Fibroblast of pulmonary artery (primary cell): ENCODE data around the gene HOXA9.
A peak's percentile ranks its signal among the peaks of the same experiment; 100 is the strongest.

Source experiments
- DNase-seq: peaks from one replicate; pipeline ENCODE4 v3.0.0-alpha.2; 2010; ENCODE audit warnings: low read depth
- H3K4me3 ChIP-seq: replicated peaks from 2 replicates; pipeline ENCODE4 v1.5.1; 2011; ENCODE audit warnings: low read depth, mild to moderate bottlenecking, control low read depth, low read length, moderate library complexity
- TF ChIP-seq, protein P1 (sequence below): IDR thresholded peaks from 2 replicates; pipeline ENCODE4 v1.5.1; 2011; ENCODE audit warnings: mild to moderate bottlenecking, control low read depth, low read length, inconsistent platforms; ENCODE audit errors: missing control alignments

HOXA9 gene

DNA sequence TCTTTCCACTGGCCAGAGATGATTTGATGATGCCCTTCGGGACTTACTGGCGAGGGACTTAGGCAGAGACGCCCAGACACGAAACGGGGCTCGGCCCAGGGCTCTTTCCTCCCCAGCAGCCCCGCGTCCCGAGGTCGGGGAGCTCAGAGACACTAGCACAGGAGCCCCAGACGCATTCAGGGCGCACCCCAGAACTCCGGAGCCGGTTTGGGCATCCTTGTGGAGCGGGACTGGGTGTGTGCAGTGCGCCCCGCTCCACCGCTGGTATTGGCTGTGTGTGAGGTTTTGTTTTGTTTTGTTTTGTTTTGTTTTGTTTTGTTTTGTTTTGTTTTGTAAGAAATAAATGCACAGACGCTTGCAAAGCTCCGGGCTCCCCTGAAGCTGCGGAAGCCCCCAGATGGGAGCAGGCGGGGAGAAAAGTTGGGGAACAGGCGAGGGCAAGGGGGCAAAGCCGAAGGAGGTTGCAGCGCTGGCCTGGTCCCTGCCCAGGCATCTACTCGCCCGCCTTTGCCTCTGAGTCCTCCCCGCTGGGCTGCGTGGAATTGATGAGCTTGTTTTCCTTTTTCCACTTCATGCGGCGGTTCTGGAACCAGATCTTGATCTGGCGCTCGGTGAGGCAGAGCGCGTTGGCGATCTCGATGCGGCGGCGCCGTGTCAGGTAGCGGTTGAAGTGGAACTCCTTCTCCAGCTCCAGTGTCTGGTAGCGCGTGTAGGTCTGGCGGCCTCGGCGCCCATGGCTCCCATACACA lies 20.0 kb downstream of the HOXA9 start:
- TF ChIP-seq, protein P1, sequence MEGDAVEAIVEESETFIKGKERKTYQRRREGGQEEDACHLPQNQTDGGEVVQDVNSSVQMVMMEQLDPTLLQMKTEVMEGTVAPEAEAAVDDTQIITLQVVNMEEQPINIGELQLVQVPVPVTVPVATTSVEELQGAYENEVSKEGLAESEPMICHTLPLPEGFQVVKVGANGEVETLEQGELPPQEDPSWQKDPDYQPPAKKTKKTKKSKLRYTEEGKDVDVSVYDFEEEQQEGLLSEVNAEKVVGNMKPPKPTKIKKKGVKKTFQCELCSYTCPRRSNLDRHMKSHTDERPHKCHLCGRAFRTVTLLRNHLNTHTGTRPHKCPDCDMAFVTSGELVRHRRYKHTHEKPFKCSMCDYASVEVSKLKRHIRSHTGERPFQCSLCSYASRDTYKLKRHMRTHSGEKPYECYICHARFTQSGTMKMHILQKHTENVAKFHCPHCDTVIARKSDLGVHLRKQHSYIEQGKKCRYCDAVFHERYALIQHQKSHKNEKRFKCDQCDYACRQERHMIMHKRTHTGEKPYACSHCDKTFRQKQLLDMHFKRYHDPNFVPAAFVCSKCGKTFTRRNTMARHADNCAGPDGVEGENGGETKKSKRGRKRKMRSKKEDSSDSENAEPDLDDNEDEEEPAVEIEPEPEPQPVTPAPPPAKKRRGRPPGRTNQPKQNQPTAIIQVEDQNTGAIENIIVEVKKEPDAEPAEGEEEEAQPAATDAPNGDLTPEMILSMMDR = no peak
- no peak overlapping the region for H3K4me3 ChIP-seq
- DNase-seq = no peak

DNA sequence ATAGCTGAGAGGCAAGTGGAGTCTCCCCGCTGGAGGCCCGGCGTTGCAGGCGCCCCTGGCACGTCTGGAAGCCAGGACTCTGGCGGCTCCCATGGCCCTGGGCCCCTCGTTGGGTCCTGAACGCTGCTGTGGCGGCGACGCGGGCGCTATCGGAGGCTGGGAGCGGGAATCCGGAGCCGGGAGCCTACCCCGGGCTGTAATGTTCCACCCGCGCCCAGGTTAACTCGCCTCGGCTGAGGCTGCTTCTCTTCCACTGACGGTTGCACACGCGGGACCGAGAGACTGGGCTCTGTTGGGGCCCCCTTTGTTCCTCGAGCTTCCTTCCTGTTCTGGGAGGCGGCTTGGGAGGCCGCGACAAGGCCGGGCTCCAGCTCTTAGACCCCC lies 20.6 kb downstream of the HOXA9 start:
- H3K4me3 ChIP-seq = no peak overlapping the region
- TF ChIP-seq, protein P1 = no peak
- DNase-seq = no peak

DNA sequence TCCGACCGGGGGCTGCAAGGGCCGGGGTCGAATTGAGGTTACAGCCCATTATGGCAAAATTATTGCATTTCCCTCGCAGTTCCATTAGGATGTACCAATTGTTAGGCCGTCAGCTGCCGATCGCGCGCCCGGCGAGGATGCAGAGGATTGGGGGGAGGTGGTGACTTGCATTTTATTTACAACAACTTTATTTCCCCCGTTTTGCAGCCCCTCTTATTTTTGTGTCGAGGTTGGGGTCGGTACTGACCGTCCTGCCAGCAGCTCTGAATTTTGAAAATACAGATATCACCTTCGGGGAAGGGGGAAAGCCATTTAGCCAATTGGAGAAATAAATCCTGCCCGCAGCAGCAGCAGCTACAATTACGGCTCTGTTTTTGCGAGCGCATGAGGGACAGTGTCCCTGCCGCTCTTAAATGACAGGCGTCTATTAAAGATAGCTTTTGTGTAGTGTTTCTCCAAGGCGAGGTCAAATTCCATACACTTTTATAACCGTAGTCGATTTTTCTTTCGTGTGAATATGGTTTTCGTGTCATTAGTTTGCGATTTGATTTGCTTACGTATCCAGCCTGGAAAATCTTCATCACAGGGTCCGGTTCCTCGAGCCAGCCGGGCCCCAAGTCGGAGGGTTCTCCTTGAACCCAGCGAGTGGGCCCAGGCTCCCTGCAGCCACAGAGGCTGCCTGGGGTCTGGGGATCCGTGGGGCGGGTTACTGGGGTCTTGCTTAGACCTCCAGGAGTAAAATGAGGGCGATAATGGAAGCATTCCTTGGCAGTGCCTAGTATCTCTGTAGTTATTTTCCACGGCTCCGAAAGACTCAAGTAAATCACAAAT lies 21.2 kb downstream of the HOXA9 start:
- no peak for DNase-seq
- H3K4me3 ChIP-seq = no peak overlapping the region
- TF ChIP-seq, protein P1 = no peak

DNA sequence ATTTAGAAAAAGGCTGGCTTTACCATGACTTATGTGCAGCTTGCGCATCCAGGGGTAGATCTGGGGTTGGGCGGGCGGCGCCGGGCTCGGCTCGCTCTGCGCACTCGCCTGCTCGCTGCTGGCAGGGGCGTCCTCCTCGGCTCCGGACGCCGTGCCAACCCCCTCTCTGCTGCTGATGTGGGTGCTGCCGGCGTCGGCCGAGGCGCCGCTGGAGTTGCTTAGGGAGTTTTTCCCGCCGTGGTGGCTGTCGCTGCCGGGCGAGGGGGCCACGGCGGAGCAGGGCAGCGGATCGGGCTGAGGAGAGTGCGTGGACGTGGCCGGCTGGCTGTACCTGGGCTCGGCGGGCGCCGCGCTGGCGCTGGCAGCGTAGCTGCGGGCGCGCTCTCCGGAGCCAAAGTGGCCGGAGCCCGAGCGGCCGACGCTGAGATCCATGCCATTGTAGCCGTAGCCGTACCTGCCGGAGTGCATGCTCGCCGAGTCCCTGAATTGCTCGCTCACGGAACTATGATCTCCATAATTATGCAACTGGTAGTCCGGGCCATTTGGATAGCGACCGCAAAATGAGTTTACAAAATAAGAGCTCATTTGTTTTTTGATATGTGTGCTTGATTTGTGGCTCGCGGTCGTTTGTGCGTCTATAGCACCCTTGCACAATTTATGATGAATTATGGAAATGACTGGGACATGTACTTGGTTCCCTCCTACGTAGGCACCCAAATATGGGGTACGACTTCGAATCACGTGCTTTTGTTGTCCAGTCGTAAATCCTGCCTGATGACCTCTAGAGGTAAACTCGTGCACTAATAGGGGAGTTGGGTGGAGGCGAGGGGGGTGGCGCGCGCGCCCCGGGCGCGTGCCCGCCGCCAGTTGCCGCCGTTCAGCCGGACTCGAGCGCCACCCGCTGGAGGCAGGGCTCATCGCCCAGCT lies 22.1 kb downstream of the HOXA9 start, which contains the start of gene HOXA5:
Gene HOXA5, minus strand, starts transcription at position 659 of the 927 bp plus-strand sequence. Its CDS starts 74 bp downstream, at position 585.
- H3K4me3 ChIP-seq = peak within 1 kb of the TSS; percentile 48
- TF ChIP-seq, protein P1 = peak; percentile 9

DNA sequence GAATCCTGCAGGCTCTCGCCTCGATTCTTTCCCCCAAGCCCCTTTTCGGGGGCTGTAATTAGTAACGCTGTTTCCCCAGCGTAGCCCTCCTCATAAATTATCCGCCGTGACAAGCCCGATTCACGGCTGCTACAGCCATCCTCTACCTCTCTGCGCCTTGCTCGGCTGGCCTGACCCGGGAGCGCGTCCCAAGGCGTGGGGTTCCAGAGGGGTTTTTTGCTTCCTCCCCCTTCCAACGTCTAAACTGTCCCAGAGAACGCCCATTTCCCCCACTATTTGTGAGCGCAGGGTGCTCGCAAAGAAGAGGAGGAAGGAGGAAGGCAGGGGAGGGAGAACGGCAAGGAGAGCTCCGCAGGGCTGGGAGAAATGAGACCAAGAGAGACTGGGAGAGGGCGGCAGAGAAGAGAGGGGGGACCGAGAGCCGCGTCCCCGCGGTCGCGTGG lies 22.7 kb downstream of the HOXA9 start:
- DNase-seq = no peak
- TF ChIP-seq, protein P1 = no peak
- peak overlapping the region; percentile 48 for H3K4me3 ChIP-seq

More for the DNA sequence above, 22.1 kb downstream of the HOXA9 start, which contains the start of gene HOXA5:
- DNase-seq = peak; percentile 84

DNA sequence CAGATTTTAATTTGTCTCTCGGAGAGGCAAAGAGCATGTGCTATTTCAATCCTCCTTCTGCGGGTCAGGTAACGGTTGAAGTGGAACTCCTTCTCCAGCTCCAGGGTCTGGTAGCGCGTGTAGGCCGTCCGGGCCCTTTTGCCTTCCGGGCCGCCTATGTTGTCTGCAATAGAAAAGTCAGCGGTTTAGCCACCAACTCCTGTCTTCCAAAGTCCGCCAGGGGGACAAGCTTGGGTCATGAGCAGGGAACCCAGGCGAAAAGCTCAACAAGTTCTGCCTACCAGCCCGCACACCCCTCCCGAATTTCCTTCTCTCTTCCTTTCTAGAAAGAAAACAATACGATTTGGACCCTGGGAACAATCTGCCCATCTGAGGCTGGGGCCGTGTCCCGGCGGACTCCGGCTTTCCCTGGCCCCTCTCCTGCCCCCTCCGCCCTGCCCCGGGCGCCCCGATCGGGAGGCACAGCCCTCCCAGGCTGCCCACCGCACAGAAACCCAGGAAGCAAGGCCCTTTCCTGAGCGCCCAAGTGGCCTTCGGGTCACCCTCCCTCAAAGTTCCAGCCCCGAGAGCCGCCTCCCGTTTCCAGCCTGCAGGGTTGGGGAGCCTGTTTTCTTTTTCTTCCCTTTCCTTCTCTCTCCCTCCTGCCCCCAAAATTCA lies 23.3 kb downstream of the HOXA9 start:
- H3K4me3 ChIP-seq = peak overlapping the region; percentile 48

More for the DNA sequence above, 23.3 kb downstream of the HOXA9 start:
- TF ChIP-seq, protein P1 = no peak
- no peak for DNase-seq
